Measurements from ENCODE around the gene HIPK4.
"Not testable (repeated sequence)": the region's sequence is repeated elsewhere in the genome, so short reads cannot be mapped to it uniquely, and the experiment has no call there.

Gene HIPK4

GRCh38 chr19:40393894-40394815 lies 4.2 kb upstream of the HIPK4 start:
- DNase-seq (ENCODE audit: low spot score): no peak

- no peak for DNase-seq (ENCODE audit: low spot score)
Measured at GRCh38 chr19:40392894-40393517, 3.0 kb upstream of the HIPK4 start.

GRCh38 chr19:40392123-40392522 lies 2.1 kb upstream of the HIPK4 start:
- no peak for DNase-seq (ENCODE audit: low spot score)

- DNase-seq (ENCODE audit: low spot score): no peak
Measured at GRCh38 chr19:40389404-40390083, 437 bp downstream of the HIPK4 start.

GRCh38 chr19:40388481-40388880 lies 1.5 kb downstream of the HIPK4 start:
- no peak for DNase-seq (ENCODE audit: low spot score)

GRCh38 chr19:40387155-40387554 lies 2.8 kb downstream of the HIPK4 start:
- no peak for DNase-seq (ENCODE audit: low spot score)

GRCh38 chr19:40383668-40384248 lies 6.2 kb downstream of the HIPK4 start:
- no peak for DNase-seq (ENCODE audit: low spot score)

- DNase-seq (ENCODE audit: low spot score): no peak
Measured at GRCh38 chr19:40381321-40381720, 8.7 kb downstream of the HIPK4 start.

- no peak for DNase-seq (ENCODE audit: low spot score)
Measured at GRCh38 chr19:40380199-40381037, 9.6 kb downstream of the HIPK4 start.

GRCh38 chr19:40379446-40380198 lies 10.4 kb downstream of the HIPK4 start:
- DNase-seq (ENCODE audit: low spot score): no peak

- DNase-seq (ENCODE audit: low spot score): no peak
Measured at GRCh38 chr19:40378509-40378908, 11.5 kb downstream of the HIPK4 start.

- DNase-seq (ENCODE audit: low spot score): no peak
Measured at GRCh38 chr19:40377876-40378385, 12.1 kb downstream of the HIPK4 start.

- no peak for DNase-seq (ENCODE audit: low spot score)
Measured at GRCh38 chr19:40376286-40376862, 13.6 kb downstream of the HIPK4 start.

- no peak for DNase-seq (ENCODE audit: low spot score)
Measured at GRCh38 chr19:40374084-40374483, 15.9 kb downstream of the HIPK4 start.

- no peak for DNase-seq (ENCODE audit: low spot score)
Measured at GRCh38 chr19:40371802-40372122, 18.2 kb downstream of the HIPK4 start.

- DNase-seq (ENCODE audit: low spot score): no peak
Measured at GRCh38 chr19:40370997-40371801, 18.8 kb downstream of the HIPK4 start.

GRCh38 chr19:40370253-40370652 lies 19.7 kb downstream of the HIPK4 start:
- DNase-seq (ENCODE audit: low spot score): not testable (repeated sequence)

GRCh38 chr19:40369797-40370196 lies 20.2 kb downstream of the HIPK4 start:
- no peak for DNase-seq (ENCODE audit: low spot score)

Data from CD4-positive, alpha-beta T cell treated with Interleukin-15 for 4 hours (primary cell).